ENCODE data around the gene PDE12.

PDE12 gene

GRCh38 chr3:57616233-57616632 lies 60.2 kb downstream of the PDE12 start:
- DNase-seq (ENCODE audit: low spot score), result no peak
- in situ Hi-C loops (cut with MboI; ENCODE audit: low sequenced_read_pairs, unreplicated experiment), result no loop called here
- TF ChIP-seq CTCF (IDR thresholded peaks at IDR 0.05; ENCODE audit: borderline replicate concordance, control extremely low read depth, extremely low read depth, insufficient read depth, missing control alignments), result no peak

Data from GM13976 (cell line).